Measurements from ENCODE around the gene DLGAP1. TPM values are rescaled to one million over a fixed set of nuclear protein-coding genes. Genes with fewer than 3 reads are reported as not detected.

DLGAP1 gene
- total and polyA plus RNA-seq, 2 experiments from 2014 or later, result 0.13 to 0.22 TPM

DNA sequence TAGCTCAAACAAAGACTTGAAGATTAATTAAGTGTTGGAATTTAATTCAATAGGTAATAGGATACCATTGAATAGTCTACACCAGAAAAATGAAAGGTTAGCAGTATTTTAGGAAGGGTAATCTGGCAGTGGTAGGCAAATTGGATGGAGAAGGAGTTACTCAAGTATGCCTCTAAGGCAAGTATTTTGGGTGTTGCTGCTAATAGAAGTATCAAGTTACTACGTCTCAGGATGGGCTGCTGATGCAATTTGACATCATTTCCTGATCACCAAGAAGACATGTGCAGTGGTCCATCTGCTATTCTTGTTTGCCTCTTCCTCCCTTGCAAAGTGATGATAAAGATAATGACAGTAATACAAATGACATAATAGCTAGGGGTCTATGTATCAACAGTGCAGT lies 519.8 kb downstream of the DLGAP1 start:
- TF ChIP-seq EZH2phosphoT487 (IDR thresholded peaks at IDR 0.05; ENCODE audit: insufficient read depth, low read depth) (no peak), EZH2 (IDR thresholded peaks at IDR 0.05; ENCODE audit: insufficient read depth, poor library complexity, severe bottlenecking) (no peak)
- Histone ChIP-seq H3K9me3 (ENCODE audit: low read depth) (no peaks in the 10 kb centered on the region), H2AFZ (no peak overlapping the region), H3K27me3 (replicated peaks; ENCODE audit: insufficient read depth) (no peaks in the 10 kb centered on the region), H3K9ac (no peak overlapping the region), H3K36me3 (ENCODE audit: low read depth) (no peaks in the 10 kb centered on the region), H3K4me2 (ENCODE audit: unreplicated experiment) (no peak overlapping the region), H3K9me2 (ENCODE audit: insufficient read depth) (no peaks in the 10 kb centered on the region; the same call in 1 of the 2 replicates), H3F3A (ENCODE audit: insufficient read depth) (no peaks in the 10 kb centered on the region), H3K4me1 (ENCODE audit: insufficient read depth) (no peaks in the 10 kb centered on the region), H3K79me2 (ENCODE audit: insufficient read depth) (no peaks in the 10 kb centered on the region), H3K4me3 (no peak overlapping the region), H4K20me1 (ENCODE audit: insufficient read depth) (no peaks in the 10 kb centered on the region), H3K27ac (no peak overlapping the region)
- no peak for DNase-seq
- 8 to 10% methylated on average over 1 of the region's 1 CpG for WGBS, 2 experiments (ENCODE audit: low coverage in 1 of 2, low lambda C conversion rate in 2 of 2, missing lambda C conversion rate in 2 of 2)
- in situ Hi-C loops (cut with MboI), result no loop called here

GRCh38 chr18:3932276-3932675 lies 522.8 kb downstream of the DLGAP1 start:
- in situ Hi-C loops (cut with MboI), result no loop called here
- Histone ChIP-seq H3K4me2 (ENCODE audit: unreplicated experiment) (no peak overlapping the region), H3K27me3 (replicated peaks; ENCODE audit: insufficient read depth) (no peaks in the 10 kb centered on the region), H3K27ac (no peak overlapping the region), H3K9me2 (ENCODE audit: insufficient read depth) (no peaks in the 10 kb centered on the region; the same call in 1 of the 2 replicates), H3K9me3 (ENCODE audit: low read depth) (no peaks in the 10 kb centered on the region), H2AFZ (no peak overlapping the region), H3F3A (ENCODE audit: insufficient read depth) (no peaks in the 10 kb centered on the region), H3K36me3 (ENCODE audit: low read depth) (no peaks in the 10 kb centered on the region), H4K20me1 (ENCODE audit: insufficient read depth) (no peaks in the 10 kb centered on the region), H3K4me3 (no peak overlapping the region), H3K79me2 (ENCODE audit: insufficient read depth) (no peaks in the 10 kb centered on the region), H3K9ac (no peak overlapping the region), H3K4me1 (ENCODE audit: insufficient read depth) (no peaks in the 10 kb centered on the region)
- TF ChIP-seq EZH2phosphoT487 (IDR thresholded peaks at IDR 0.05; ENCODE audit: insufficient read depth, low read depth) (no peak), EZH2 (IDR thresholded peaks at IDR 0.05; ENCODE audit: insufficient read depth, poor library complexity, severe bottlenecking) (no peak)
- 46 to 49% methylated on average over 4 of the region's 4 CpGs for WGBS, 2 experiments (ENCODE audit: low coverage in 1 of 2, low lambda C conversion rate in 2 of 2, missing lambda C conversion rate in 2 of 2)
- DNase-seq, result no peak

DNA sequence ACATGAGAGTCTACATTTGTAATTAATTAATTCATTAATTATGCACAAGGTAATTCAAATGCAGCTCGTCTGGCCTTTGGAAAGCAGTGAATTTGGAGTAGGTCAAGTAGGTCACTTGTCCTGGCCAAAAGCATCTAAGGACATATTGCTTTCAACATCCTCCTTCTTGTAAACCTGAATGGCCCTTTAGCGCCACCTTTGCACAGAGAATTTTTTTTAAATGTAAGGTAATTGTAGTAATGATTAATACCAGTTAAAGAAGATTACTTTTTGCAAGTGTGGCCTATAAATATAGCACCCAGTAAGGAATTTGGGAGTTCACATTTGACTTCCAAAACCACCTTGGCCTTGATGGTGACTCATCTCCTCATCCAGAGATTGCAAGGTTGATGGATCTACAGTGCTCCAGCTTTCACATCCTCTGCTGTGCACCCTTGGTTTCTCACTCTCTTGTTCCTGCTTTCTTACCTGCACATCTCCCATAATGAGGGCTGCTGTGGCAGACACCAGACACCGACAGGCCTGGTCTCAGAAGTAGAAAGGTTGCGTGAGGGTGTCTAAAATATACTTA lies 523.5 kb downstream of the DLGAP1 start:
- Histone ChIP-seq H3K27me3 (replicated peaks; ENCODE audit: insufficient read depth) (no peaks in the 10 kb centered on the region), H3K79me2 (ENCODE audit: insufficient read depth) (no peaks in the 10 kb centered on the region), H3K4me2 (ENCODE audit: unreplicated experiment) (no peak overlapping the region), H3K9ac (no peak overlapping the region), H3K4me3 (no peak overlapping the region), H3K9me2 (ENCODE audit: insufficient read depth) (no peaks in the 10 kb centered on the region; the same call in 1 of the 2 replicates), H3F3A (ENCODE audit: insufficient read depth) (no peaks in the 10 kb centered on the region), H3K4me1 (ENCODE audit: insufficient read depth) (no peaks in the 10 kb centered on the region), H3K9me3 (ENCODE audit: low read depth) (no peaks in the 10 kb centered on the region), H4K20me1 (ENCODE audit: insufficient read depth) (no peaks in the 10 kb centered on the region), H3K36me3 (ENCODE audit: low read depth) (no peaks in the 10 kb centered on the region), H3K27ac (no peak overlapping the region), H2AFZ (no peak overlapping the region)
- in situ Hi-C loops (cut with MboI), result no loop called here
- TF ChIP-seq EZH2 (IDR thresholded peaks at IDR 0.05; ENCODE audit: insufficient read depth, poor library complexity, severe bottlenecking) (no peak), EZH2phosphoT487 (IDR thresholded peaks at IDR 0.05; ENCODE audit: insufficient read depth, low read depth) (no peak)
- WGBS, 2 experiments (ENCODE audit: low coverage in 1 of 2, low lambda C conversion rate in 2 of 2, missing lambda C conversion rate in 2 of 2), result 90 to 93% methylated on average over 4 of the region's 4 CpGs
- no peak for DNase-seq

- Histone ChIP-seq H3K27ac (no peak overlapping the region), H2AFZ (no peak overlapping the region), H3K9me2 (ENCODE audit: insufficient read depth) (no peaks in the 10 kb centered on the region; the same call in 1 of the 2 replicates), H3K4me3 (no peak overlapping the region), H3K9me3 (ENCODE audit: low read depth) (no peaks in the 10 kb centered on the region), H3K4me1 (ENCODE audit: insufficient read depth) (no peaks in the 10 kb centered on the region), H3K4me2 (ENCODE audit: unreplicated experiment) (no peak overlapping the region), H4K20me1 (ENCODE audit: insufficient read depth) (no peaks in the 10 kb centered on the region), H3F3A (ENCODE audit: insufficient read depth) (no peaks in the 10 kb centered on the region), H3K9ac (no peak overlapping the region), H3K79me2 (ENCODE audit: insufficient read depth) (no peaks in the 10 kb centered on the region), H3K27me3 (replicated peaks; ENCODE audit: insufficient read depth) (no peaks in the 10 kb centered on the region), H3K36me3 (ENCODE audit: low read depth) (no peaks in the 10 kb centered on the region)
- no peak for DNase-seq
- 87 to 92% methylated on average over 6 of the region's 6 CpGs for WGBS, 2 experiments (ENCODE audit: low coverage in 1 of 2, low lambda C conversion rate in 2 of 2, missing lambda C conversion rate in 2 of 2)
- no peak for TF ChIP-seq EZH2phosphoT487 (IDR thresholded peaks at IDR 0.05; ENCODE audit: insufficient read depth, low read depth)
- TF ChIP-seq EZH2 (IDR thresholded peaks at IDR 0.05; ENCODE audit: insufficient read depth, poor library complexity, severe bottlenecking), result no peak
- in situ Hi-C loops (cut with MboI), result no loop called here
These were observed 524.1 kb downstream of the DLGAP1 start for GRCh38 chr18:3931013-3931315.
